Endodermal cell (in vitro differentiated cells): ENCODE results near the gene SMIM38. TPM values are rescaled to one million over a fixed set of nuclear protein-coding genes. Genes with fewer than 3 reads are reported as not detected.
A peak's percentile ranks its signal among the peaks of the same experiment; 100 is the strongest.

Source experiments
- DNase-seq: peaks from one replicate; pipeline ENCODE4 v3.0.0-alpha.2; 2017
- H3K27ac ChIP-seq: 2 replicates; pipeline ENCODE4 v1.5.1; 2013; ENCODE audit warnings: mild to moderate bottlenecking, low read depth, low read length, moderate library complexity
- H3K27me3 ChIP-seq: 2 replicates; pipeline ENCODE4 v1.6.1; 2013; ENCODE audit warnings: mild to moderate bottlenecking, low read length, moderate library complexity; ENCODE audit not compliant: insufficient read depth, control insufficient read depth, poor library complexity, severe bottlenecking
- H3K36me3 ChIP-seq: 2 replicates; pipeline ENCODE4 v1.7.0; 2013; ENCODE audit warnings: mild to moderate bottlenecking, low read length, moderate library complexity; ENCODE audit not compliant: control insufficient read depth, insufficient read depth
- H3K4me1 ChIP-seq: one replicate; pipeline ENCODE4 v1.7.0; 2013; ENCODE audit warnings: low read length; ENCODE audit not compliant: control insufficient read depth, insufficient read depth
- H3K4me3 ChIP-seq: 2 replicates; pipeline ENCODE4 v1.5.1; 2013; ENCODE audit warnings: mild to moderate bottlenecking, low read length, moderate library complexity
- H3K9ac ChIP-seq: 2 replicates; pipeline ENCODE4 v1.6.1; 2013; ENCODE audit warnings: mild to moderate bottlenecking, low read length, moderate library complexity; ENCODE audit not compliant: poor library complexity, severe bottlenecking; ENCODE audit errors: extremely low read depth
- H3K9me3 ChIP-seq: 2 replicates; pipeline ENCODE4 v1.6.1; 2013; ENCODE audit warnings: mild to moderate bottlenecking, low read length, moderate library complexity; ENCODE audit not compliant: control insufficient read depth
- H3K27ac Mint-ChIP-seq: 2 replicates; pipeline ENCODE4 v1.8.0; 2020; ENCODE audit warnings: mixed read lengths
- H3K27me3 Mint-ChIP-seq: 2 replicates; pipeline ENCODE4 v1.8.0; 2021; ENCODE audit warnings: mild to moderate bottlenecking, mixed read lengths; ENCODE audit not compliant: insufficient read depth
- H3K36me3 Mint-ChIP-seq: 2 replicates; pipeline ENCODE4 v1.8.0; 2020; ENCODE audit warnings: low read depth, mixed read lengths
- H3K4me1 Mint-ChIP-seq: 2 replicates; pipeline ENCODE4 v1.8.0; 2020; ENCODE audit warnings: mixed read lengths
- H3K4me3 Mint-ChIP-seq: 2 replicates; pipeline ENCODE4 v1.8.0; 2020; ENCODE audit warnings: mild to moderate bottlenecking, moderate library complexity, mixed read lengths
- H3K9me3 Mint-ChIP-seq: 2 replicates; pipeline ENCODE4 v1.8.0; 2020; ENCODE audit warnings: mild to moderate bottlenecking, mixed read lengths
- CTCF ChIP-seq: fragments of 200-600 bp; sonication (generic); conservative IDR thresholded peaks from 2 replicates; pipeline ENCODE4 v1.5.0; 2021; ENCODE audit warnings: antibody characterized with exemption, mild to moderate bottlenecking
- WGBS, 2 experiments: methylation state at CpG; one replicate each; pipeline versions ENCODE4 v1.1.5 to v1.1.7; 2013; ENCODE audit warnings: missing lambda C conversion rate in 2 of 2, mixed read lengths in 1 of 2; ENCODE audit not compliant: insufficient coverage in 1 of 2, insufficient read length in 1 of 2; 5-methylcytosine and 5-hydroxymethylcytosine counted together
- total RNA-seq, 2 donors: library from RNA; stranded (reverse); fragmentation: NEBNext Ultra II Directional in 1 of 2; extraction: Animal tissue kit (Norgen Biotek cat#: 25700) in 1 of 2; gene quantifications; 2 replicates in 1 of 2; 3 replicates in 1 of 2; pipeline ENCODE4 v1.2.1, GENCODE V29; 2021

Gene SMIM38
- total RNA-seq, 2 donors from 2014 or later, result 0.20 to 0.64 TPM

- Mint-ChIP-seq H3K4me1 (peaks cover 16% of the 10 kb centered on the region), H3K27me3 (no peaks in the 10 kb centered on the region), H3K4me3 (no peak overlapping the region), H3K36me3 (no peaks in the 10 kb centered on the region), H3K27ac (no peak overlapping the region), H3K9me3 (peaks cover 13% of the 10 kb centered on the region)
- no peak overlapping the region for H3K9ac ChIP-seq
- peaks cover 13% of the 10 kb centered on the region for H3K9me3 ChIP-seq
- H3K4me1 ChIP-seq, result peaks cover 5% of the 10 kb centered on the region
- WGBS, 2 experiments, result 89 to 100% methylated on average over 1 to 3 of the region's 3 CpGs
- H3K27me3 ChIP-seq, result no peaks in the 10 kb centered on the region
- no peaks in the 10 kb centered on the region for H3K36me3 ChIP-seq
- no peak for TF ChIP-seq CTCF
- DNase-seq, result no peak
- no peak overlapping the region for H3K27ac ChIP-seq
- no peak overlapping the region for H3K4me3 ChIP-seq
These were observed 29.9 kb upstream of the SMIM38 start for GRCh38 chr11:69125861-69126260.

- Mint-ChIP-seq H3K4me1 (peaks cover 18% of the 10 kb centered on the region), H3K36me3 (no peaks in the 10 kb centered on the region), H3K27me3 (no peaks in the 10 kb centered on the region), H3K9me3 (peaks cover 13% of the 10 kb centered on the region), H3K4me3 (no peak overlapping the region), H3K27ac (no peak overlapping the region)
- 91 to 95% methylated on average over 10 to 12 of the region's 12 CpGs for WGBS, 2 experiments
- peaks cover 5% of the 10 kb centered on the region for H3K4me1 ChIP-seq
- H3K27me3 ChIP-seq, result no peaks in the 10 kb centered on the region
- no peaks in the 10 kb centered on the region for H3K36me3 ChIP-seq
- no peak overlapping the region for H3K9ac ChIP-seq
- peak; percentile 35 for DNase-seq
- TF ChIP-seq CTCF, result no peak
- no peak overlapping the region for H3K27ac ChIP-seq
- H3K9me3 ChIP-seq, result peaks cover 13% of the 10 kb centered on the region
- H3K4me3 ChIP-seq, result no peak overlapping the region
These were observed 29.4 kb upstream of the SMIM38 start for GRCh38 chr11:69126286-69126685.

- 87 to 95% methylated on average over 10 to 20 of the region's 26 CpGs for WGBS, 2 experiments
- Histone ChIP-seq H3K36me3 (no peaks in the 10 kb centered on the region), H3K27ac (no peak overlapping the region), H3K27me3 (no peaks in the 10 kb centered on the region), H3K4me1 (peaks cover 4% of the 10 kb centered on the region), H3K4me3 (no peak overlapping the region), H3K9me3 (peaks cover 13% of the 10 kb centered on the region), H3K9ac (no peak overlapping the region)
- H3K9me3 Mint-ChIP-seq, result peaks cover 13% of the 10 kb centered on the region
- no peak overlapping the region for H3K4me3 Mint-ChIP-seq
- no peak for DNase-seq
- H3K27me3 Mint-ChIP-seq, result no peaks in the 10 kb centered on the region
- no peak overlapping the region for H3K27ac Mint-ChIP-seq
- peaks cover 18% of the 10 kb centered on the region for H3K4me1 Mint-ChIP-seq
- no peaks in the 10 kb centered on the region for H3K36me3 Mint-ChIP-seq
- no peak for TF ChIP-seq CTCF
These were observed 28.5 kb upstream of the SMIM38 start for GRCh38 chr11:69127081-69127850.
